SU-DHL-6 (cell line): ENCODE data around the gene PAFAH1B1.

ENCODE experiments used
- EZH2phosphoT487 ChIP-seq: fragments of 200-600 bp; sonication (generic), shearing (Covaris generic); conservative IDR thresholded peaks from 2 replicates; pipeline ENCODE4 v1.6.1; 2018; ENCODE audit warnings: mild to moderate bottlenecking, antibody characterized with exemption, low read length, moderate library complexity, mixed read lengths
- TF ChIP-seq, protein P1 (sequence below): fragments of 200-600 bp; sonication (generic); IDR thresholded peaks from one replicate; pipeline ENCODE4 v1.5.1; 2017; ENCODE audit warnings: antibody characterized with exemption, mild to moderate bottlenecking, low read length, moderate library complexity; ENCODE audit not compliant: insufficient read depth, poor library complexity, severe bottlenecking

DNA sequence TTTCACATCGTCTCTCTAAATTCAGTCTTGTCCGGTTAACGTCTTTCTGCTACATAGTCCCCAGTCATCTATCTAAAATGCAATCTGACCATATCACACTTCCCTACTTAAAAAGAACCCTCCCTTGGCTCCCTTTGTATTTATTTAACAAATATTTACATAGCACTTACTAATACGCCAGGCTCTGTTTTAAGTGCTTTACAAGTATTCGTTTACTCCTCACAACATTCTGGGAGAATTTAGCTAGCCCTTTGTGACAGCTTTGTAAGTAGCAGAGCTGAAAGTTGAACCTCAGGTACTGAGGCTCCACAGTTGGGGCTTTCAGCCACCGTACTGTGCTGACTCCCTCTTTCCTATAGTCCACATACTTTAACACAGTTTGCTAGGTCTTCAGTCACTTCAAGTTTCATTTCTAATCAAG, 9.2 kb downstream of the PAFAH1B1 start:
- TF ChIP-seq, protein P1, sequence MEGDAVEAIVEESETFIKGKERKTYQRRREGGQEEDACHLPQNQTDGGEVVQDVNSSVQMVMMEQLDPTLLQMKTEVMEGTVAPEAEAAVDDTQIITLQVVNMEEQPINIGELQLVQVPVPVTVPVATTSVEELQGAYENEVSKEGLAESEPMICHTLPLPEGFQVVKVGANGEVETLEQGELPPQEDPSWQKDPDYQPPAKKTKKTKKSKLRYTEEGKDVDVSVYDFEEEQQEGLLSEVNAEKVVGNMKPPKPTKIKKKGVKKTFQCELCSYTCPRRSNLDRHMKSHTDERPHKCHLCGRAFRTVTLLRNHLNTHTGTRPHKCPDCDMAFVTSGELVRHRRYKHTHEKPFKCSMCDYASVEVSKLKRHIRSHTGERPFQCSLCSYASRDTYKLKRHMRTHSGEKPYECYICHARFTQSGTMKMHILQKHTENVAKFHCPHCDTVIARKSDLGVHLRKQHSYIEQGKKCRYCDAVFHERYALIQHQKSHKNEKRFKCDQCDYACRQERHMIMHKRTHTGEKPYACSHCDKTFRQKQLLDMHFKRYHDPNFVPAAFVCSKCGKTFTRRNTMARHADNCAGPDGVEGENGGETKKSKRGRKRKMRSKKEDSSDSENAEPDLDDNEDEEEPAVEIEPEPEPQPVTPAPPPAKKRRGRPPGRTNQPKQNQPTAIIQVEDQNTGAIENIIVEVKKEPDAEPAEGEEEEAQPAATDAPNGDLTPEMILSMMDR: no peak
- no peak for TF ChIP-seq EZH2phosphoT487
